GM10248 (cell line): ENCODE measurements around the gene KAZN.

Experiments
- CTCF ChIA-PET: fragments of 300-600 bp; sonication (Branson Sonifier 250); formaldehyde crosslinking; extraction: SDS; loops from one replicate; lab custom pipeline; 2021; ENCODE audit warnings: antibody characterized with exemption; lab: Yijun Ruan, JAX
- POLR2A ChIA-PET: fragments of 350-650 bp; sonication (Branson Sonifier 250); formaldehyde crosslinking; extraction: SDS; loops from one replicate; lab custom pipeline; 2020; ENCODE audit warnings: antibody characterized with exemption; lab: Yijun Ruan, JAX
- DNase-seq: peaks from one replicate; pipeline ENCODE4 v3.0.0; 2012; ENCODE audit errors: extremely low spot score
- TF ChIP-seq, protein P1 (sequence below): IDR thresholded peaks from 2 replicates; pipeline ENCODE4 v1.5.1; 2012; ENCODE audit warnings: mild to moderate bottlenecking, low read depth; ENCODE audit errors: extremely low read depth, missing control alignments, control extremely low read depth

Gene KAZN

DNA sequence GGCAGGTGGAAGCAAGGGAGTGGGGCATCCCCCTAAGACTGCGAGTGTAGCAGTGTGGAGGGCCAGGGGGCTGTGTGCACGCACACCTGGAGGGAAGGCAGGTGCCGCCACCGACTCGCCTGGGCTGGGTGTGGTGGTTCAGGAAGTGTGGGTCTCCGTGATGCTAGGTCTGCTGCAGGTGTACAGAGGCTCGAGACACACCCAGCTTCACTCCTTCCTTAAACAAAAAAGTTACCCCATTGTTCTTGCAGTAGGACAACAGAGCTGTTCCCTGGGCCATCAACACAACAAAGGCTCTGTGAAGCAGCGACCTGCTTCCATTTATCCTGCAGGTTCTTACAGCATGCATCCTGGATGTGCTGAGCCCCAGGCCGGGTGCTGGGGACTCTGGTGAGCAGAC lies 454.7 kb downstream of the KAZN start:
- no peak for DNase-seq
- TF ChIP-seq, protein P1, sequence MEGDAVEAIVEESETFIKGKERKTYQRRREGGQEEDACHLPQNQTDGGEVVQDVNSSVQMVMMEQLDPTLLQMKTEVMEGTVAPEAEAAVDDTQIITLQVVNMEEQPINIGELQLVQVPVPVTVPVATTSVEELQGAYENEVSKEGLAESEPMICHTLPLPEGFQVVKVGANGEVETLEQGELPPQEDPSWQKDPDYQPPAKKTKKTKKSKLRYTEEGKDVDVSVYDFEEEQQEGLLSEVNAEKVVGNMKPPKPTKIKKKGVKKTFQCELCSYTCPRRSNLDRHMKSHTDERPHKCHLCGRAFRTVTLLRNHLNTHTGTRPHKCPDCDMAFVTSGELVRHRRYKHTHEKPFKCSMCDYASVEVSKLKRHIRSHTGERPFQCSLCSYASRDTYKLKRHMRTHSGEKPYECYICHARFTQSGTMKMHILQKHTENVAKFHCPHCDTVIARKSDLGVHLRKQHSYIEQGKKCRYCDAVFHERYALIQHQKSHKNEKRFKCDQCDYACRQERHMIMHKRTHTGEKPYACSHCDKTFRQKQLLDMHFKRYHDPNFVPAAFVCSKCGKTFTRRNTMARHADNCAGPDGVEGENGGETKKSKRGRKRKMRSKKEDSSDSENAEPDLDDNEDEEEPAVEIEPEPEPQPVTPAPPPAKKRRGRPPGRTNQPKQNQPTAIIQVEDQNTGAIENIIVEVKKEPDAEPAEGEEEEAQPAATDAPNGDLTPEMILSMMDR = no peak
- ChIA-PET CTCF (interaction anchor here (0.9 kb wide), 1 partner anchor 14 kb away, joined by 3 read pairs; no protein-coding TSS in a partner anchor), POLR2A (no interaction called here)

DNA sequence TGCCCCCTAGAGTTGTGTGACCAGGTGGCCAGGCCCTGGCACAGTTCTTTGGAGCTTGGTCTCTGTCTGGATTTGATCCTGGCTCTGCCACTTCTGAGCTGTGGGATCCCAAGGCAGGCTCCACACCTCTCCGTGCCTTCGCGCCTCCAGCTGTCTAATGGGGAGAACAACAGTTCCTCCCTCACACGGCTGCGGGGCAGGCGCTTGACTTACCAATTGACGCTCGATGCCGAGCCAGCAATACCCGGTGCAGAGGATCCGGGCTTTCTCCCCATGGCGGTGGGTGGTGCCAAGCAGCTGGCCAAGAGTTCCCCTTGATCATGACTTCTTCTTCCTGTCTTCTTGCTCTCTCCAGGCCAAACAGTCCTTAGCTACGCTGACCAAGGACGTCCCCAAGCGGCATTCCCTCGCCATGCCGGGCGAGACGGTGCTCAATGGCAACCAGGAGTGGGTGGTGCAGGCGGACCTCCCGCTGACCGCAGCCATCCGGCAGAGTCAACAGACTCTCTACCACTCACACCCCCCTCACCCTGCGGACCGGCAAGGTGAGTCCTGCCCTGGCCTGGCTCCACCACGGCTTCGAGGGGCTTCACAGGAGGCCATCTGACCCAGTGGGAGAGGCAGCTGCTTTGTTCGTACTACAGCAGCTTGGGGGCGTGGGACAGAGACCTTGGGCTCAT lies 457.4 kb downstream of the KAZN start:
- TF ChIP-seq, protein P1 = no peak
- DNase-seq = no peak
- ChIA-PET POLR2A (no interaction called here), CTCF (interaction anchor here (1.5 to 1.8 kb wide), 2 partner anchors 43 to 72 kb away, joined by 3 to 4 read pairs; no protein-coding TSS in a partner anchor)

DNA sequence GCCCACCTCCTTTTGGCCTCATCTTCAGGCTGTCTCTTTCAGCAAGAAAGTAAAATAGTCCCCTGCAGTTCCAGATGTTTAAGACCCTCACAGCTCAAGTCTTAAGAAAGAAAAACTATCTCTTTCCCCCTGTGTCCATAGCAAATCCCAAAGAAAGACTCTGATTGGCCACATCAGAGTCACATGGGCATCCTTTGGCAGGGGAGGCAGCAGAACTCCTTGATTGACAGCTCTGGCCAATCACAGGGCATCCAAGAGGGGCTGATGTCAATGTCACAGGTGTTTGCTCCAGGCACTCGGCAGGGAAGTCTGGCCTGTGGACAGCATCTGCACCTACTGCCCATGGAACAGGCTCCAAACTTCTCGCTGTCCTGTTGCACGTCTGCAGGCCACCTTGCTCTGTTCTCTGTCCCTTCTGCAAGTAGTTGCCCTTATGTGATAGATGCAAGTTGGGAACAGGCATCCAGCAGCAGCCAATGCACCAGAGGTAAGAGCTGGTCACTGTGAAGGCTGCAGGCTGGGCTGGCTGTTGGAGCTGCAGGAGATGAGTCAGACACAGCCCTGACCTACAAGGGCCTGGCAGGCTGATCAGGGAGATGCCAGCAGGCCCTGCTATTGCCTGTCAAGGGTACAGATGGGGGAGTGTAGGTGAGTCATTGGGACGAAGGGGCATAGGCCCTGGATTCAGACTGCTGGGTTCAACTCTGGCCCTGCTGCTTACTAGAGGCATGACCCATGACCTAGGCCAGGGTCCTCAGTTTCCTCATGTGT lies 458.2 kb downstream of the KAZN start:
- DNase-seq = no peak
- ChIA-PET POLR2A (no interaction called here), CTCF (interaction anchor here (0.8 to 2.1 kb wide), 3 partner anchors 9 to 72 kb away, joined by 3 to 9 read pairs (median 4); no protein-coding TSS in a partner anchor)
- TF ChIP-seq, protein P1 = no peak

DNA sequence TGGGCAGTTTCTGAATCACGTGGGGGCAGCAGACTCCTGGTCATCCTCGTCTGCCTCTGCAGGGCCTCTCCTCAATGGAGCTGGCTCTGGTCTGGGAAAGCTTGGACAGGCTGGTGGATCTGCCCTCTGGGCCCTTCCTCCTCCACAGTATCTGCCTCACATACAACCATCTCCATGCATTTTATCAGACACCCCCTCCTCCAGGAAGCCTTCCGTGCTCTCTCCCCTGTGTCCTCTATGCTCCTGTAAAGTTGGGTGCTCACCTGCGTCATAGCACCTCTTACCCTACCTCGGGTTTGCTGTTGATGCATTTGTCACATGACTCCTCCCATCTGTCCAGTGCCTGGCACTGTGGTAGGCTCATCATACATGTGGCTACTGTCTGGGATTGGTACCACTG lies 459.3 kb downstream of the KAZN start:
- TF ChIP-seq, protein P1 = no peak
- ChIA-PET POLR2A (no interaction called here), CTCF (interaction anchor here (0.8 to 2.1 kb wide), 2 partner anchors 10 to 13 kb away, joined by 3 to 9 read pairs; no protein-coding TSS in a partner anchor)
- DNase-seq = no peak

DNA sequence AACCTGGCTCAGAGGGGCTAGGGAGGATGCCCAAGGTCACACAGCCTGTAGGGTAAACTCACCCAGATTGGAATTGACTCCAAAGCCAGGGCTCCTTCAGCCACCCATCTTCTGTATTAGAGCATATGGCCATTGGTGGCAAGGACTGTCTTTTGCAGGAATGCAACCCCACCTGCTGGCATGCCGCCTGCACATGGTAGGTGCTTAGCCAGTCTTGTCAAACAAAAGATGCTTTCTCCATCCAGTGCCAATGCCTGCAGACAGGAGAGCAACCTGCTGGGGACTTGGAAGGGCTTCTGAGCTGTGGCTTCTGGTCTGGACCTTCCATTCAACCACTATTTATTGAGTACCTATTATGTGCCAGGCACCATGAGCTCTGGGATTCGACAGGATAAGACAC lies 459.8 kb downstream of the KAZN start:
- POLR2A ChIA-PET = no interaction called here
- TF ChIP-seq, protein P1 = no peak
- CTCF ChIA-PET = interaction anchor here (2.1 kb wide), 1 partner anchor 11 kb away, joined by 9 read pairs; no protein-coding TSS in a partner anchor

DNA sequence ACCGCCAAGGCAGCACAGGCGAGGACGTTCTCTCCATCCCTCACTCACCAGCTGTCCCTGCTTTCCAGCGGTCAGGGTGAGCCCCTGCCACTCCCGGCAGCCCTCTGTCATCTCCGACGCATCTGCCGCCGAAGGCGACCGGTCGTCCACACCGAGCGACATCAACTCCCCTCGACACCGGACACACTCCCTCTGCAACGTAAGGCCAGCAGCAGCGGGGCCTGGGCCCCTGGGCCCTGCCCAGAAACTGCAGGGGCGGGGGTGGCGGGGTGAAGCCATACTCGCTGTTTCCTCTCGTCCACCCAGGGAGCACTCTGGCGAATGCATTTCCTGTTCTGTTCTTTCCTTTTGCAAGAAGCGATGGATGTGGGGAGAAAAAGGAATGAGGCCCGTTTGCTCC lies 461.6 kb downstream of the KAZN start:
- DNase-seq = no peak
- TF ChIP-seq, protein P1 = no peak
- POLR2A ChIA-PET = no interaction called here
- CTCF ChIA-PET = no interaction called here

More for the DNA sequence above, 459.8 kb downstream of the KAZN start:
- no peak for DNase-seq
